Measurements from ENCODE around the gene CSKMT. TPM values are rescaled to one million over a fixed set of nuclear protein-coding genes. Genes with fewer than 3 reads are reported as not detected.
"Not testable (repeated sequence)": the region's sequence is repeated elsewhere in the genome, so short reads cannot be mapped to it uniquely, and the experiment has no call there.

CSKMT gene
- total RNA-seq: 3.4 TPM

- ATAC-seq (peak; percentile 93), DNase-seq (ENCODE audit: low spot score) (peak; percentile 96)
Observed at GRCh38 chr11:62665075-62665598, at the start of gene CSKMT, which contains the start of gene C11orf98. TSS of gene CSKMT (plus strand) at chr11:62665312. CDS start at chr11:62665880, 568 bp downstream. TSS of gene C11orf98 (minus strand) at chr11:62665210. CDS start at chr11:62665169, 41 bp downstream.

DNA sequence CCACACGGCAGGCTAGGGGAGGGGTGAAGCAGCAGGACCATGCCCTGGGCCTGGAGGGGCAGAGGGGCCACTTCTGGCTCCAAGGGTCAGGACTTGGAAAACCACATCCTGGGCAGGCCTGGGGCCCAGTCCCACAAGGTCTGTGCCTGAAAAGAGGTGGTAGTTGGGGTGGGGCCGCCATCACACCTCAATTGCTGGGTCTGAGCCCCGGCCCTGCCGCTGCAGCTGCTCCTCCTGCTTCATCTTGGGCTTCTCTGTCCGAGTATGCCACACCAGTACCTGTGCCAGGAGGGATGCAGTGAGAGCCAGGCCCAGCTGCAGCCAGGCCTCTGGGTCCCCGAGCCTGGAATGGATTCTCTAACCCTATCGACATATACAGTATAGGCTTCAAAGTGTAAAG, 49.6 kb upstream of the CSKMT start:
- DNase-seq (ENCODE audit: low spot score): no peak

DNA sequence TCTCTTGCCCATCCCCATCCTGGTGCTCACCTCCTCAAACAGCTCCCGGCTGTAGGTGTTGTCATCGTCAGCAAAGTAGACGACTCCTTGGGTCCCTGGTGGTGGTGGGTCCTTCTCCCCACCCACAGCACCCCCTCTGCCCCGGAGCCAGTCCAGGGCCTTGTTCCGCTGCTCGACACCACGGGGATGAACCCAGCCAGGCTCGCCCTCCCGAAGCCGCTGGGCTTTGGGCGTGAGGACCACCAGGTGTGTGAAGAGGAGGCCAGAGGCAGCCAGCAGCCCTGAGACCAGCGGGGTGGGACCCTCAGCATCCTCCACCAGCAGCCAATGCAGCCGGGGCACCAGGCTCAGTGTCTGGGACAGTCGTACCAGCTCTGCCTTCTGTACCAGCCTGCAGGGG, 48.2 kb upstream of the CSKMT start:
- not testable (repeated sequence) for ATAC-seq; DNase-seq (ENCODE audit: low spot score)

More for the DNA sequence above, 49.6 kb upstream of the CSKMT start:
- no peak for ATAC-seq

DNA sequence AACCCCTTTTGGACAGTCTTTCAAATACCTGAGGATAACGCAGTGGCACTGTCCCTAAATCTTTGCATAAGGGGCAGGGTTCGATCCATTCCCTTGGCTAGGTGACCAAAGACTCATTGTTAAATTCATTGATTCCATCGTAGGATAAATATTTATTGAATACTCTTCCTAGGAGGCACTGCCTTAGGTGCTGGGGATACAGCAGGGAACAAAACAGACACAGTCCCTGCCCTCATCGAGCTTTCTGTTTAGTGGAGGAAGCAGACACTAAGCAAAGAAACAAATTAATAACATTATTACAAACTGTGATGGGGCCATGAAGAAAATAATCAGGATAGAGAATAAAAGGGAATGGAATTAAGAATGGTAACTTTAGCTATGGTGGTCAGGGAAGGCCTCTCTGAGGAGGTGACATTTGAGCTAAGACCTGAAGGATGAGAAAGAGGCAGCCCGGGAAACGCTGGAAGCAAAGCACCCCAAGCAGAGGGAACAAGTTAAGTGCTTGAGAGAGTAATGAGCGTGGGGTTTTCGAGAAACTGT, 44.0 kb upstream of the CSKMT start:
- ATAC-seq: no peak
- DNase-seq (ENCODE audit: low spot score): no peak

DNA sequence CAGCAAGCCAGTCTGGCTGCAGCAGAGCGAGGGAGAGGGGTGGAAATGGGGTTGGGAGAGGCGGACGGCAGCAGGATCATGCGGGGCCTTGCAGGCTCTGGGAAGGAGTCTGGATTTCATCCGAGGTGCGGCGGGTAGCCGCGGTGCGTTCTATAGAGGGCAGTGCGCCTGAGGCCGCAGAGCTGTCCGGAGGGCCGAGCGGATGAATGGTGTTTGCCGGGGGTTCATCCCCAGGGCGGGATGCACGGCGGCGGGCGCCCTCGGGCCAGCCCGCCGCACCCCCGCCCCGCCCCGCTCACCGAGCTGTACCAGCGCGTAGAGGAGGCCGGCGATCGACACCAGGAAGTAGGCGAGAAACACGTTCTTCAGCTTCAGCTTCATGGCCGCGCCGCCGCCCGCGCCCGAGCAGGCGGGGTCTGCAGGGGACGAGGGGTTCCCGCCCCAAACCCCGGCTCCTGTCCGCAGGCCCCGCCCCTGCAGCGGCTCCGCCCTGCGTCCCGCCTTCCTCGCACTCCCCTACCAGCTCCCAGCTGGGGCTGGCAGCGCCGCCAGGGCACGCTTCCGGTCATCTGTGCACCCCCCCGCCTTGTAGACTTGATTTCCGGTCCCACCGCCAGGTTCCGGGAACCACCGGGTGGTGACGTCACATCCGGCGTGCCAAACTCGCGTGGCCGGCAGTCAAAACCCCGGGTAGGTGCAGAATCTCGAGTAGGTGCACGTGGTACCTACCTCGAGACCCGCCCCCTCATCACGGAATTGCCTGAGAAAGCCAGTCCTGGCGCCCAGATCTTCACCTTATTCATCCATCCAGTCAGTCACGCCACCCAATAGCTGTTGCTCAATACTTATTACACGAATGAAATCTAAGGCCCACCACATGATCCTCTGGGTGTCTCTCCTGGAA, 43.3 kb upstream of the CSKMT start, which contains the start of gene B3GAT3:
Gene B3GAT3 (minus strand): TSS at position 420 of the 904 bp plus-strand sequence. CDS start 39 bp downstream, at position 381.
- peak; percentile 99 for DNase-seq (ENCODE audit: low spot score)
- ATAC-seq: peak; percentile 98

GRCh38 chr11:62622476-62623089, 42.5 kb upstream of the CSKMT start:
- ATAC-seq (no peak), DNase-seq (ENCODE audit: low spot score) (no peak)

DNA sequence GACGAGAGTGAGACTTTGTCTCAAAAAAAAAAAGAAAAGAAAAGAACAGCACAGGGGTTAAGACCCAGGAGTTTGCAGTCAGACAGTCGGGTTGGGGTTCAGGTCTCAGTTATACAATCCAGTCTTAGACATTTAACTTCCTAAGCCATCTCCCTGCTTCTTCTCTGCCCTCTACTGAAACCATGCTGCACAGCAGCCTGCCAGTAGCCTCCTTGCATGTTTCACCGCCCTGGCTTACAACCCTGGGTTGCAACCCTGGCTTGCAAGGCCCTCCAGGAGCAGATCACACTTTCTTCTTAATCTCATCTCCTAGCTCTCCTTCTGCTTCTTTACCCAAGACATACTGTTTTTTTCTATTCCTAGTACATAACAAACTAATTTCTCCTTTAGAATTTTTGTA, 37.4 kb upstream of the CSKMT start:
- peak; percentile 31 for ATAC-seq
- DNase-seq (ENCODE audit: low spot score): no peak

DNA sequence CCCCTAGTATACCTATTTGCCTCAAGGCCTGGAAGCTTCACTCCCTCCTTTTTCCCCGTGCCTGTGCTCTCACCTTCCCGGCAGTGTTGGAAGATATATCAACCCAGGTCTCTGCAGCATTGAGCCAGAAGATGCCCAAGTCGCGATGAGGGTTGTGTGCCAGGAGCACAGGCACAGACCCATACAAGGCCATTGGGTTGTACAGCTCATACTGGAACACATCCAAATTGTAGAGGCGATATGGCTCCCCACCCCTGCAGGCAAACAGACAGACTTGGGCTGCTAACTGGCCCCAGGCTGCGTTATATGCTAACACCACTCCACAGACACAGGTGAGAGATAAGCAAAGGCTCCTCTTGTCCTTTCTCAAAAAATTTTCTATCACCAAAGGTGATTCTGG, 32.6 kb upstream of the CSKMT start:
- DNase-seq (ENCODE audit: low spot score) (no peak), ATAC-seq (no peak)

GRCh38 chr11:62644220-62644619, 20.9 kb upstream of the CSKMT start:
- no peak for ATAC-seq
- no peak for DNase-seq (ENCODE audit: low spot score)

GRCh38 chr11:62645671-62645945, 19.5 kb upstream of the CSKMT start:
- ATAC-seq: no peak
- no peak for DNase-seq (ENCODE audit: low spot score)

GRCh38 chr11:62645946-62646824, 18.9 kb upstream of the CSKMT start, which contains the start of gene GANAB:
TSS of gene GANAB (minus strand) at chr11:62646613. CDS start at chr11:62646599, 14 bp downstream.
- ATAC-seq (peak; percentile 93), DNase-seq (ENCODE audit: low spot score) (peak; percentile 99)

DNA sequence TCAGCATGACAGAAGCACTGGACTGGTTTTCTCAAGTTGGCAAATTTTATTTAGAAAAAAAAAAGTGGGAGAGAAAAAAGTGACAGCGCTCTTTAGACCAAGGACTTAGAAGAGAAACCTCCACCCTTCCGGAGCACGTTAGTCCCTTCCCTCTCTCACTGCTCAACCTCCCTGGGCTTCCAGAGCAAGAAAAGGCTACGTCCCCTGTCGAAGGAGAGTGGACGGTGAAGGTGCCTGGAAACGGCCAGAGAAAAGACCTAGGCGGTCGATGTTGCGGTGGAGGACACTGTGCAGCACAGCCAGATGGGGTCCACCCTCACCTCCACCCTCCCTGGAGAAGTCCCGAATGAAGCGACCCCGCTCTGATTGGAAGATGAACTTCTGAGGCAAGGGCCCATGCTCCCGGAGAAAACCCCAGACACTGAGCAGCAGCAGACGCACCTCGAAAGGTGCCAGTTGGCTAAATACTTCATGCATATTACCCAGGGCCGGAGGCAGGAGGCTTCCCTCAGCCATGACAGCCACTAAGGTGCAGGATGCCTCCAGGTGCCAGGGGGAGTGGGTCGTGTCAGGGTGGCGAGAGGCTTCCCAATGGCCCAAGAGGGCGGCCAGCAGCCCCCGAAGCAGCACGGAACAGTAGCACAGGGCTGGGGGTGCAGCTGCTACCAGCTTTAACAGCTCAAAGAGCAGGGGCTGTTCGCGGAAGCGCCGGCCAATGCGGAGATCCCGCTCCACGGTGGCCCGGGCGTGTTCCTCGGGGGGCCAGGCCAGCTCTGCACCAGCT, 18.1 kb upstream of the CSKMT start:
- peak; percentile 10 for ATAC-seq
- no peak for DNase-seq (ENCODE audit: low spot score)

DNA sequence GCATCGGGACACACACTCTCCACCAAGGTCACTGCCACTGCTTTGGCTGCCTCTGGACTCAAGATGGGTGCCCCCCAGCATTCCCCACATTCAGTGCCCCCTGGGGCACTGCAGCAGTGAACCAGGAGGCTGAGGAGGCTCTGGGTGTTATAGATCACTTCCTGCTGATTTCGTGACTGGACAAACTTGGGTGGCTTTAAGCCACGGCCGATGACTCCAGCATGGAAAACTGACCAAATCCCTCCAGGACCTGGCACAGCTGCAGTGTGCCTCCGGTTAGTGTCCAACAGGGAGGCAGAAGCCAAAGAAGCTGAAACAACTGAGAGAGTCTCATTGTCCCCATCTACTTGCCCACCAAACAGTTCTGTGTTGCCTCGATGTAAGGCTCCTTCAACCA, 17.5 kb upstream of the CSKMT start:
- ATAC-seq (no peak), DNase-seq (ENCODE audit: low spot score) (no peak)

- DNase-seq (ENCODE audit: low spot score) (no peak), ATAC-seq (no peak)
Observed at GRCh38 chr11:62648185-62648966, 16.7 kb upstream of the CSKMT start.

GRCh38 chr11:62648967-62649364, 16.1 kb upstream of the CSKMT start:
- ATAC-seq (no peak), DNase-seq (ENCODE audit: low spot score) (no peak)

DNA sequence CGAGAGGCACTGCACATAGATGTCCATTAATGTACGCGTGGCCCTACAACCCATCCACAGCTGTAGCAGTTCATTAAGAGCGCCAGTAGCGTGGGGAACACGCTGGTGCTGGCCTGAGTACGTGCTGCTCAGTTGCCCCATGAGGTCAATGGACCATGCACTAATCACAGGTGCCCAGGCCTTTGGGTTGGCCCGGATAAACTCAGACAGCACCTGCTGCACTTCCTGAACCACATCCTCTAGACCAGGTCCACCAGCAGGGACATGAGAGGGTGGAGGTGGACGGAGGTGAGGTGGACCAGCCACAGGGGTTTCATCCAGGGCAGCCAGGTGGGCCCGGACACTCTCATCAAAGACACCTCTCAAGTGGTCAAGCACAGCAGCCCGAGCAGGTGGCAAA, 15.6 kb upstream of the CSKMT start:
- DNase-seq (ENCODE audit: low spot score): no peak
- ATAC-seq: no peak

- ATAC-seq; DNase-seq (ENCODE audit: low spot score): not testable (repeated sequence)
Observed at GRCh38 chr11:62650283-62650682, 14.8 kb upstream of the CSKMT start.

GRCh38 chr11:62652161-62653006, 12.7 kb upstream of the CSKMT start:
- DNase-seq (ENCODE audit: low spot score): no peak
- ATAC-seq: no peak

All from left lobe of liver (tissue), 2 donors.